Lower leg skin (tissue), 4 donors: ENCODE measurements around the gene CTNND2. TPM values are rescaled to one million over a fixed set of nuclear protein-coding genes. Genes with fewer than 3 reads are reported as not detected.
"Not testable (repeated sequence)": the region's sequence is repeated elsewhere in the genome, so short reads cannot be mapped to it uniquely, and the experiment has no call there.

Experiments used
- DNase-seq, 2 donors: peaks; one replicate each; pipeline ENCODE4 v3.0.0-alpha.2; 2019; ENCODE audit warnings: low spot score in 2 of 2
- H3K4me3 ChIP-seq: fragments of 200-600 bp; sonication (generic); 2 replicates; pipeline ENCODE4 v1.5.1; 2017; ENCODE audit warnings: mild to moderate bottlenecking, low read depth; ENCODE audit not compliant: poor library complexity, severe bottlenecking
- CTCF ChIP-seq, 3 donors: fragments of 450-650 bp; IDR thresholded peaks; one replicate each; pipeline ENCODE4 v1.5.1; 2016; ENCODE audit warnings: antibody characterized with exemption in 3 of 3, mild to moderate bottlenecking in 3 of 3, moderate library complexity in 2 of 3
- POLR2A ChIP-seq, 2 donors: fragments of 450-650 bp; IDR thresholded peaks; one replicate each; pipeline ENCODE4 v1.6.1; 2016 to 2017; ENCODE audit warnings: antibody characterized with exemption in 2 of 2, mild to moderate bottlenecking in 1 of 2, moderate library complexity in 1 of 2
- WGBS, 2 donors: methylation state at CpG; one replicate each; pipeline ENCODE4 v1.1.5; 2018; 5-methylcytosine and 5-hydroxymethylcytosine counted together
- intact Hi-C: fragments of 100-400 bp; cut with DNase I; formaldehyde crosslinking; loops from one replicate; pipeline ENCODE4 v1.15.0; 2023; ENCODE audit warnings: low total_unique reads
- total RNA-seq, 4 donors: library from RNA; depleted of rRNA; stranded (reverse); fragments of >200 nt; gene quantifications; one replicate each; pipeline ENCODE4 v1.1.0, GENCODE V29; 2016

The CTNND2 gene
- total RNA-seq, 4 donors from 2014 or later, result 0.21 to 2.9 (median 0.55) TPM

GRCh38 chr5:11619339-11620024 is 284.8 kb downstream of the CTNND2 start:
- intact Hi-C loops, result no loop called here
- no peak for DNase-seq
- H3K4me3 ChIP-seq, result no peak overlapping the region
- no peak for TF ChIP-seq CTCF (IDR thresholded peaks at IDR 0.05)
- 16 to 21% methylated on average over 1 of the region's 1 CpG for WGBS, 2 donors

DNA sequence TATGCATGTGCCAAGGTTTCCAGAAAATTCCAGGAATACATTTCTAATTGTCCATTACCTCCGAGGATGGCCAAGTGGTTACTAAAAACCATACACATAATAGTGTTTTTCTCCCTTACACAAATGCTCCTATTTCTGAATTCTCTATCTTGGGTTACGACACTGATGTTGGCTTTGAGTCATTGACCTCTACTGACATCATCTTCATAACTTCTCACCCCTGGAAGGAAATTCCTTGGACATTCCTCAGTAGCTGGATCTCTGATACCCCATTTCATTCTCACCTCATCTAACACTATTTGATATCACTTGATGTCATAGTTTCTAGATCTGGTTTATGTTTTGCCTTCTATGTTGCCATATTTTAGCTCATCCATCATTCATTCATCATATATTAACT is 287.2 kb downstream of the CTNND2 start:
- H3K4me3 ChIP-seq, result no peak overlapping the region
- TF ChIP-seq POLR2A (IDR thresholded peaks at IDR 0.05) (no peak), CTCF (IDR thresholded peaks at IDR 0.05) (no peak)
- DNase-seq, result no peak
- 78 to 82% methylated on average over 2 of the region's 2 CpGs for WGBS, 2 donors
- intact Hi-C loops, result no loop called here

GRCh38 chr5:11616624-11617023 is 287.6 kb downstream of the CTNND2 start:
- 50% methylated on average over 7 of the region's 7 CpGs for WGBS, 2 donors

GRCh38 chr5:11611011-11611410 is 293.2 kb downstream of the CTNND2 start:
- H3K4me3 ChIP-seq, result no peak overlapping the region
- intact Hi-C loops, result no loop called here
- WGBS, 2 donors, result 47 to 87% methylated on average over 3 of the region's 3 CpGs
- no peak for DNase-seq
- TF ChIP-seq CTCF (IDR thresholded peaks at IDR 0.05) (no peak), POLR2A (IDR thresholded peaks at IDR 0.05) (no peak)

More at GRCh38 chr5:11616624-11617023, 287.6 kb downstream of the CTNND2 start:
- DNase-seq, intact Hi-C loops, H3K4me3 ChIP-seq: not testable (repeated sequence)

DNA sequence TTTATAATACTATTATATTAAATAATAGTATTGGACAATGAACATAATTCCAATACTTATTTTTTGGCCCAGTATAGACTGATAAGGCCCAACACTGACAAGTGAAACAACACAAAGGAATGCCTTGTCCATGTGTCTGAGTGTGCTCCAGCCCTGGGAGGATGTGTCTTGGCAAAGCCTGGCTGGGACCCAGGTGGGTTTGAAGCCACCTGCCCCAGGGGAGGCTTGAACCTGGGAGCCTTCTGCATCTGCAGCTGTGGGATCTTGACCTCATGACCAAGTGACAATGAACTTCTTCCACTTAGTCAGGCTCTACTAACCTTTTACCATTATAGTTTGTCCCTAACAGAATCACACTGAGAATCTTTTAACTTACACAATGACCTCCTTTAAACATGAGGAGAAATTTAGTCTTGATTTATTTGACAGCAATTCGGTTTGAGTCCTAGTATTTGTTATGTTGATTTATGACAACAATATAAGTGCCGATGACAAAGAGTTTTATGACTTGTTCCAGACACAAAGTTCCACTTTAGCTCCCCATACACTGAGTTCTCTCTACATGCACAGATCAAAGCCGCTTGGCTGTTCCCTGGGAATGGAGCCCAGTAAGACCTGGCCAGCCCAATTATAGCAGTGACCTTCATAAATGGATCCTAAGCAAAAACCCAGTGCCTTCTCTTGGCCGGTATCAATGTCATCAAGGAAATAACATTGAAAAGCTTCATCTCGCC is 294.5 kb downstream of the CTNND2 start:
- DNase-seq, result no peak
- no peak overlapping the region for H3K4me3 ChIP-seq
- intact Hi-C loops, result no loop called here
- TF ChIP-seq POLR2A (IDR thresholded peaks at IDR 0.05) (no peak), CTCF (IDR thresholded peaks at IDR 0.05) (no peak)
- WGBS, 2 donors, result 38 to 48% methylated on average over 5 of the region's 5 CpGs

DNA sequence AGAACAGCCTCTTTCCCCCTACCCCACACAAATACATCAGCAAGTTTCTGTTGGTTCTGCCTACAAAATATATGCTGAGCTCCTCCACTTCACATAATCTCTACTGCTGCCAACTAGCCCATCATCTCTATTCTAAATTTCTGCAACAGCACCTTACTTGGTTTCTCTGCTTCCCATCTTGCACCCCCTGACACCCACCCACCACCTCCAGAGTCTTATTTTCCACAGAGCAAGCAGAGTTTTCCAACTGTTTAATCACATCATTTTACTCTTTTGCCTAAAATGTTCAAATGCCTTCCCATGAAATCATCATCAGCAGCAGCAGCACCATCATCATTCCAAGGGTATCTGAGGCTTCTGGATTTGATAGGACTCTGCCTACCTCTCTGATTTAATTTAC is 295.7 kb downstream of the CTNND2 start:
- TF ChIP-seq CTCF (IDR thresholded peaks at IDR 0.05) (no peak), POLR2A (IDR thresholded peaks at IDR 0.05) (no peak)
- DNase-seq, result no peak
- intact Hi-C loops, result no loop called here
- no peak overlapping the region for H3K4me3 ChIP-seq
